Stimulated activated CD4-positive, alpha-beta T cell treated with anti-CD3 and anti-CD28 coated beads, Interleukin-1b, Interleukin-23, amount 100 ng/mL, for 1 hour (primary cell): ENCODE results near the gene PEX11B.

Experiments
- DNase-seq, 2 donors: peaks; one replicate each; pipeline ENCODE4 v3.0.0-alpha.2; 2020; ENCODE audit warnings: low read depth in 2 of 2

PEX11B gene, protein sequence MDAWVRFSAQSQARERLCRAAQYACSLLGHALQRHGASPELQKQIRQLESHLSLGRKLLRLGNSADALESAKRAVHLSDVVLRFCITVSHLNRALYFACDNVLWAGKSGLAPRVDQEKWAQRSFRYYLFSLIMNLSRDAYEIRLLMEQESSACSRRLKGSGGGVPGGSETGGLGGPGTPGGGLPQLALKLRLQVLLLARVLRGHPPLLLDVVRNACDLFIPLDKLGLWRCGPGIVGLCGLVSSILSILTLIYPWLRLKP

DNA sequence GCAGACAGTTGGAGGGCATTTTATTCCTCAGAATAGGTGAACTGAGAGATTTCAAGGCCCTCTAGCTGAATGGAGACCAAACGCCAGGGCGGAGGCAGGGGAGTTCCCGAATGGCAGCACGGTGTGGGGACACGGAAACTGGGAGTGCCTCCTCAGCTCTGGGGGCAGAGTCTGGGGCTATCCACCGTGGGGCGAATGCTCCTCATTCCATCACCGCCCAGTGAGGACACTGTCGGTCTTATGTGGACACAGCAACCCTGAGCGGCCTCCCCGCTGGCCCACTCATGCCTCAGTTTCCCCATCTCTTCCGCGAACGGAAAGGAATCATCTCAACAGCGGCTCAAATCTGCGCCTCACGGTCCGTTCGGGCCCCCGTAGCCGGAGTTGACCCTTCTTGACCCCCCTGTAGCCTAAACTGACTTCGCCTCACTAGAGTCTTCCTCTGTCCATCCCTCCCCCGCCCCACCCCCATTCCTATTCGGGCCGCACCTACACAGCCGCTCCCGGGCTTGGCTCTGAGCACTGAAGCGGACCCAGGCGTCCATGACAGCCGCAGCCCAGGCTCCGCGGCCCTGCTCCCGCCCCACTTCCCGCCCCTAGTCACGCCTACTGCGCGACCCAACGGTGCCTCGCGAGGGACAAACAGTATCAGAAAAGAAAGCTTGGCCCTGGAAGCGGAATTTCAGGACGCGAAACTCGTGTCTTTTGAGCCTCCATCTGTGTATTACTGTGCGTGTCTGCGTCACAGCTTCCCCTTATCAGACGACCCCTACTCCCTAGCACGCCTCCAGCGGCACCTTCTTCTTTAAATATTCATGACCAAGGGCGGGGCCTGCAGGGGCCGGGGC lies at the start of gene PEX11B:
TSS of gene PEX11B (minus strand) at position 574 of the 848 bp plus-strand sequence. CDS start at position 545, 29 bp downstream.
- peak; percentile 76 to 88 for DNase-seq

DNA sequence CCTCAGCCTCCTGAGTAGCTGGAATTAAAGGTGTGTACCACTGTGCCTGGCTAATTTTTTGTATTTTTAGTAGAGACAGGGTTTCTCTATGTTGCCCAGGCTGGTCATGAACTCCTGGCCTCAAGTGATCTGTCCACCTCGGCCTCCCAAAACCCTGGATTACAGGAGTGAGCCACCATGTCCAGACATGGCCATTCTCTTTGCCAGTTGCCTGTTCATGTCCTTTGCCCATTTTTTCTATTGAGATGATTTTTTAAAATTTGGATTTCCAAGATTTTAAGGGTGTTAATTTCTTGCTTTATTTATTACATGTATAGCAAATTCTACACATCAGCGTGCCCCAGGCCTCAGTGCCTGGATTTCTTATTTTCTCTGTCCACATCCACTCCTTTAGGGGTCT lies 48.8 kb upstream of the PEX11B start:
- DNase-seq = no peak

DNA sequence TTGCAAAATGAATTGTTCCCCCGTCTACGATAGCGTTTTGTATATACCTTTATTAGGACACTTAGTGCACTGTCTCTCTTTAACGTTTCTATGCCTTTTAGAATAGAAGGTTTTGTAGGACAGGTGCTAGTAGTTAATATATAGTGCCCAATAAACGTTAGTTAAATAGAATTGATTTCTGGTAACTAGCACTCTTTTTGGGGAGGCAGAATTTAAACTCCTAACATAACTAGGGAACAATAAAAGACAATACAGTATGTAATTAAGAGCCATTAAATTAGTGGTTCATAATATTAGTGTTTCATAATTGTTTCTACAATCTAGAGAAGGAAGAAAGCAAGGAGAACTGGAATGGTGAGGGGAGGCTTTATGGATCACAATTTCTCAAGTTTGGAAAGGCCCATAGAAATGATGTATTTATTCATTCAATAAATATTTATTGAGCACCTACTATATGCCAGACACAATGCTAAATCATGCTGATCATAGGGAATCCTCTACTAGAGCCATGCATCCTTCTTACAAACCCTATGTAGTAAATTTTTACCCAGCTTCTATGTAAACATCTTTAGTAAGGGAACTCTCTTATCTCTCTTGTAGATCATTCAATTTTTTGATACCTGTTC lies 46.7 kb upstream of the PEX11B start:
- DNase-seq = no peak

DNA sequence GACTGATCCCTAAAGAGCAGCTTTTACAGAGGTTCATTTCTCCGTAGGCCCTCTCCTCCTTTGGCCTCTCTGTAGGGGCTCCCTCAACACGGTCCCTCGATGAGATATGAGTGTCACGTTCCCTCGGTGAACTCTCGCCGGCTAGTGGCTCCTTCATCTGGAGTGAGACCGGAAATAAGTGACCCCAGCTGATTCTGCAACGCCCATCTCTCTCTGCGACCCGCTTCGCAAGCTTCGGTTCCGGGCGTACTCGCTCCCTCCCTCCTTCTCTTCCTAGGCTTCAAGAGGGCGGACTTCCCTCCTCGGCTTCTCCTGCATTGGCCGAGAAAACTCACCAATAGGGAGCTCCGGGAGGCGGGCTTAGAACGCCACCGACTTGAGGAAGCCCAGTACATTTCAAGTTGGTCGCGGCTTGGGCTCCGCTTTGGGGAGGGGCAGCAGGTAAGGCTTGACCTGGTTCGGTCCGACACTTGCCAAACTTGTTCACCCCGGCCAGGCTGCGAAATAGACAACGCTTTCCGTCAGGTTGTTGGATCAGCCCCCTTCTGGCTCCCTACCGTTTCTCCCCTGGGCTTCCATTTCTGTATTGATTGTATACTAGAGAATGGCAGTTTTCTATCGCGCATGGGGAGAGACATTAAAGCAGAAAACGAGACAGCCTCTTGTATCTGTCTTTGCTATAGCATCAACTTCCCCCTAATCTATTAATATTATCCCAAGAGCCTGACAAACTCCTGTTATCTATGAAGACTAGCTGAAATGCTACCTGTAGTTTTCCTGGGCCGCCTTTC lies 46.0 kb upstream of the PEX11B start, which contains the start of the genes ANKRD34A and POLR3GL:
TSS of gene ANKRD34A (minus strand) at position 248 of the 791 bp plus-strand sequence. CDS start 2,816 bp downstream, outside the sequence.
TSS of gene POLR3GL (plus strand) at position 363 of the 791 bp plus-strand sequence. CDS start 10,176 bp downstream, outside the sequence.
- peak; percentile 75 to 76 for DNase-seq

DNA sequence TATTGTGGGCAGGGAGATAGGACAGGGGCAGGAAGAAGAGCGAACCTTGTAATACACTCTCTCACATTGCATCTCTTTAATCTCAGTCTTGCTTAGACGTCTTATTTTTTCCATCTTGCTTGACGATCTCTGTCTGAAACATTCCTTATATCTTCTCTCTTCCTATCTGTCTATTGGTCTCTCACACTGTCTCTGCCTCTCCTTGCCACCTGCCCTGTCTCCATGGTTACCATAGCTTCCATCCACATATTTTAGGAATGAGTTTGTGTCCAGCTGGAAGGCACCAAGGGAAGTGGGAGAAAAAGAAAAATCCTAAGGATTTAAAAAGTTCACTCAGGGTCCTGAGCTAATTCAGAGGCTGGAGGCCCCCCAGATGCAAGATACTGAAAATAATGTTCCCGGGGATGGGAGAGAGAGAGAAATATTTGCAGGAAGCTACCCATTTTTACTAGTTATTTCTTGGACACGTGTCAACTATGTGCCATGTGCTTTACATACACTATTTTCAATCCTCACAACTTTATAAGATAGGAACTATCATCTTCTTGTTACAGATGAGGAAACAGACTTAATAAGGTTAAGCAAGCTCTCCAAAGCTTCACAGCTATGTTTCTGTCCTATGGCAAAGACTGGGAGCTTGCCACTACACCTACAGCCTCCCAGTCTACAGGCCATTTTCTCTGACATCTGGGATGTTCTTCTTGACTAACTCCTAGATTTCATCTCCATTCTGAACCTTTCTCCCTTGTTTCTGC lies 44.9 kb upstream of the PEX11B start:
- DNase-seq = no peak

DNA sequence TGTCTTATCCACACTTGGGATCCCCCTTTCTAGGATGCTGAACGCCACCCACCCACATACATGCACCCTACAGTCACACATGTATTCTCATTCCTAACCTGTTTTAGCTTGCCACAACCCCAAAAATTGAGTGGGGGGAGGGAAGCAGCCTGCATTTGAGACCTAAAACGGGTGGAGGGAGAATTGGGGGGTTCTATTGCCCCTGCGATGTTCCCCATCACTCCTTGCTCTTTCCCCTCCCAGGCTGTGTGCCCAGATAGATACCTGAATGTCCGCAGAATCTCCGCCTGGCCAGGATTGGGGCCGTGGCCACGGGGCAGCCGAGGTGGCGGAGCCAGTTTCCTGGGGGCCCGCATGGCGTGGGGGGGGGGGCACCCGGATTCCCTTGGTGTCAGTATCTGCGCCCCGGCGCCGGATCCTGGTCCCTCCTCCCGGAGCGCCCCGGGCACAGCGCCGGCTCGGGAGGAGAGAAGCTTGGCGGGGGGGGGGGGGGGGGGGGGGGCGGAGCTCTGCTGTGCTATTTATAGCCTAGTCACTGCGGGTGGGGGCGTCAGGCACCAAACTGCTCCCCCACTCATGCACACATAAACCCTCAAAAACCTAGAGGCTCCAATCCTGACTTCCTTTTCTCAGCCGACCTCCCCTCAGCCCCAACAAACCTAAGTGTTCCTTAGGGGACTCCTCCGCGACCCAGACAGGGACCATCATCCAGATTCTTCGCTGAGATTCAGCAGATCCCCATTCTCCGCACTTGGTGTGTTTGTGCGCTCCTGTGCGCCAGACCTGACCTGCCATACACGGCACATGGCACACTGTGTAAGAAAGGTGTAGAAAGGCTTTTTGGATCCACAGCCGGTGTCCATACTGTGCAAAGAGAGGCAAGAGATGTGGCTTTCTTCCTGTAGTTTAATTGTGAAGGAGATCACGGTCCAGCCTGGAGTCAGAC lies 43.9 kb upstream of the PEX11B start:
- no peak for DNase-seq

DNA sequence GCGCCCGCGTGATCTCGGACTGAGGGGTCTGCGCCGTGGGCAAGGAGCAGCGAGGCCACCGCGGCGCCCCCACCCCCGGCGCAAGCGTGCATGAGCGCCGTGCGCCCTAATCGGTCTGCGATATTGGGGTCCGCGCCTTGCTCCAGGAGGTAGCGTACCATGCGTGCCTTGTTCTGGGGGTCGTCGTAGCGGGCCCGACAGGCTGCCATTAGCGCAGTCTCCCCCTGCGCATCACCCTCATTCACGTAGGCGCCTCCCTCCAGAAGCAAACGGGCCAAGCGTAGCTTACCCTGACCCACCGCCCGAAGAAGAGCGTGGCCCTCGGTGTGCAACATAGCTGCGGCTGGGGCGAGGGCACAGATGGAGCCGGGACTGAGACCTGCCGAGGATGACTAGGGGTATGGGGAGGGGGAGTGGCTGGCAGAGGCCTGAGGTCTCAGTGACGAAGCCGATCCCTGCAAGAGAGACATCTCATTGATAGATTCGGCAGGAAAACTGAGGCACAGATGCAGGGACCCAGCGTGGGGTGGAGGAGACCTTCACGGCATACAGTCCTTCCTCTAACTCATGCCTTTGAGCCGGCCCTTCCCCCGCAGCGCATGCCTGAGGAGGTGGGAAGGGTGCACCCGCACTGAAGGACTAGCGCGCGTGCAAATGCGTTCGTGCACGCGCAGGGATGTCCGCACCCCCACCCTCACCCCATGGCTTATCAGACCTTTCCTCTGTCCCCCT lies 43.1 kb upstream of the PEX11B start:
- DNase-seq = peak in 1 of 2 donors; percentile 30

DNA sequence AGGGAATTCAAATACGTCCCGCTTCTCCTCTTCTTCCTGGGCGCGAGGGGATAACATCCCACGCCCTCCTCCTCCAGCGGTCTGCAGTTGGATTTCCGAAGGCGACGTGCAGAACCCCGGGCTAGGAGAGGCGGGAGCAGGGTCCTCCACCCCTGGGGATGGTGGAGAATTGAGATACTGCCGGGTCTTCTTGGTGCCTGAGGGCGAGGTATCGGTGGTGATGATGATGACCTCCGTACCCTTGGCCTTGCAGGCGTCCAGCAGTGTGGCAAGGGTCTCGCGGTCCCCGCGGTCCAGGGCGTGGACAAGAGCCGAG lies 42.5 kb upstream of the PEX11B start:
- DNase-seq = no peak

DNA sequence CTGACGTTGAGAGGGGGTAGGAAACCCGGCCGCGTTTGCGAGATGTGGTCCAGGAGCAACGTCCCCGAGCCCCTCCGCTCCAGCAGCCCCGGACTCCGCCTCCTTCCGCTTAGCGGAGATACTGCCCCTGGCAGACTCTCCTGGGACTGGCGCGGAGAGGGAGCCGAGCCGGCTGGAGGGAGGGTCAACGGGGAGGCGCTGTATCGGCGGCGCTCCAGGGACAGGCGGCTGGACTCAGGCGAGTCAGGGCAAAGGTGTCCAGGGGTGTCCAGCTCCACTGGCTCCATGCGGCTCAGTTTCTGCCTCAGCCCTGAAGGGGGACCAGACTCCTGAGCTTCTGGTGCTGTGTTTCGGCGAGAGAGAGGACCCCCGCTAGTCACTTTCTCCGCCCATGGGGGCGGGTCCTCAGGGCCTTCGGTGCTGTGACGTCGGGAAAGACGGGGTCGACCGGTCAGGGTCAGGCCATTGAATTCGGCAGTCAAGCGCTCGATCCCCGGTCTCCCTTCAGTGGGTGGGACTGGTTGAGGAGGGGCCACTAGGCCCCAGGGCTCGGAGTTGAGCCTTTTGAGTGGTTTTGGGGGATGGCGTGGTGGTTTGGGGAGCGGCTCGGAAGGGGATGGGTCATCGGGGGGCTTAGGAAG lies 42.1 kb upstream of the PEX11B start:
- DNase-seq = no peak

DNA sequence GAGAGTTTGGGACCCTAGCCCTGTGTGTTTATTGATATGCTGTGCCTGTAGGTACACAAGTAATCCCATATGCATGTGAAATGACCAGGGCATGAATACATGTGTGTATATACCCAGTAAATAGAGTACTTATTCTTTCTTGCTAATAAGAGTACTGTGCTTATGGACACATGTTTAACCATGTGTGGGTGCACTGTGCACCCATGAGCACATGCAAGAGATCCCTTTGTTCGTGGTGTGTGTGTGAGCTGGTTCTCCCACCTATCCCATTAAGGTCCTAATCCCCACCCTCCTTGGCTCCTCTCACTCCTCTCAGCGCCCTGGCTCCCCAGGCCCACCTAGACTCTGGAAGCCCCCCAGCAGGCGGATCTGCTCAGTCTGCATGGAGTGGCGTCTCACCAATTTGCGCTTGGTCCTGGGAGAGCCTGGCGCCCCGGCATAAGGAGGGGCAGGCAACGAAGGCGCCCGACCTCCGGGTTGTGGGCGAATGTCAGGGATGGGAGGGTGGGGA lies 41.5 kb upstream of the PEX11B start:
- DNase-seq = no peak

DNA sequence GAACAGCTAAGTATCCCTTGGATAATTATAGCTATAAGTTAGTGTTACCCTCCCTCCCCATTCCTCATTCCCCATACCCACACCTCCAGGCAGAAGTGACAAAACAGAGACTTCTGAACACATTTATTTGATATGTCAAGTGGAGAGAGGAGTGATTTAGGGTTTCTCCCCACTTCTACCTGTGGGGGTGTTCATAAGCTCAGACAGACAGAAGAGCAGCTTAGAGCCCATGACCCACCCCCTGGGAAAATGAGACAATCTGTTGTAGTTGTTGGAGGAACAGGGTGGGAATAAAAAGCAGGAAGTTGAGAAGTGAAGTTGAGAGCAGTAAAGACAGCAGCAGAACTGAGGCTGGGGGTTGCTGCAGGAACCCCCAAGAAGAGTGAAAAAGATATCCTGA lies 40.8 kb upstream of the PEX11B start:
- DNase-seq = no peak

DNA sequence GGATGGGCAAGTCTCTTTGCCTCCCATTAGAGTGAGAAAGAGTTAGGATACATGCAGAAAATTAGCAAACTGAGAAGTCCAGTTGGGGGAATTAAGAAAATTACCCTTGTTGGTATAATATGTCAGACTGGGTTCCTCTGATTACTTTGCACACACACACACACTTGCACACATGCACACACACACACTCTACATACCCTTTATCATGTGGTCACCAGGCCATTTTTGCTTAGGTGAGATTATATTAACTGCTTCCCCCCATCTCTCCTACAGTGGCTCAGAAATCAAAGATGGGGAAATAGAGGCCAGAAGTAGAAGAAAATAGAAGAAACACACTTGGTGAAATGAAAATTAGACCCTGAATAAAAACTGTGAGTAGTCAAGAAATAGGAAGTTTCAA lies 40.2 kb upstream of the PEX11B start:
- no peak for DNase-seq

DNA sequence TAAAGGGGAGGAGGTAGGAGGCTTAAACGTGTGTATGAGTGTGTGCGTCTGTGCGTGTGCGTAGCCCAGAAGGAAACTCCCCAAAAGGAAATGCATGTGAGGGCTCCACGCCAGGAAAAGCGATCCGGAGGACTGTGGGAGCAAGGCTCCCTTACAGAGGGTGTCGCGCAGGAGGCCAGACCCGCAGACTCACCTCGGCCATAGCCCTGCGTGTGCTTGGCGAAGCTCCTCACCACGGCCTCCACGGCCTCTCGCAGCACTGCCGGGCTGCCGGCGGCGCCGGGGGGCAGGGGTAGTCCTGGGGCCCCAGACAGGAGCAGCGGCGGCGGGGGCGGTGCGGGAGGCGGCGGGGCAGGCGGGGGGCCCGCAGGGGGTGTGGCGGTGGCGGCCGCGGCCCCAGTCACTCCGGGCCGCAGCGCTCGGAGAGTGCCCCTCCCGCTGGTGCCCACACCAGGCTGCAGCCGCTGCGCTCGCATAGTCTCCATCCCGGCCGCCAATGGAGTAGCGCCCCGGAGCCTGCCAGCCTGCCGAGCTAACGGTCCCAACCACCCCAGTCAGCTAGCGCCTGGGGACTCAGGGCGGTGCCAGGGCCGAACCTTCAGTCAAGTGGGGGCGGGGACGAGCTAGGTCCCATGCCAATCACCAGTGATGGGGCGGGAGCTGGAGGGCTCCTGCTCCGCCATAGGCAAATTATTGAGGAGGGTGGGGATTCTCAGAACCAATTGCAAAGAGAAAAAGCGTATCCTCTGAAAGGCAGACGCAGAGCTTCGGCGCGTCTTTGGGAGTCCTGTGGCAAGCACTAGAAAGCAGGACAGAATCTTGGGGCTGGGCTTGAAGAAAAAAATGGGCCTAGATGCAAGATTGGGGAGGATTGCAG lies 39.2 kb upstream of the PEX11B start, which contains the start of gene LIX1L:
TSS of gene LIX1L (minus strand) at position 575 of the 877 bp plus-strand sequence. CDS start at position 485, 90 bp downstream.
- peak; percentile 83 to 85 for DNase-seq

DNA sequence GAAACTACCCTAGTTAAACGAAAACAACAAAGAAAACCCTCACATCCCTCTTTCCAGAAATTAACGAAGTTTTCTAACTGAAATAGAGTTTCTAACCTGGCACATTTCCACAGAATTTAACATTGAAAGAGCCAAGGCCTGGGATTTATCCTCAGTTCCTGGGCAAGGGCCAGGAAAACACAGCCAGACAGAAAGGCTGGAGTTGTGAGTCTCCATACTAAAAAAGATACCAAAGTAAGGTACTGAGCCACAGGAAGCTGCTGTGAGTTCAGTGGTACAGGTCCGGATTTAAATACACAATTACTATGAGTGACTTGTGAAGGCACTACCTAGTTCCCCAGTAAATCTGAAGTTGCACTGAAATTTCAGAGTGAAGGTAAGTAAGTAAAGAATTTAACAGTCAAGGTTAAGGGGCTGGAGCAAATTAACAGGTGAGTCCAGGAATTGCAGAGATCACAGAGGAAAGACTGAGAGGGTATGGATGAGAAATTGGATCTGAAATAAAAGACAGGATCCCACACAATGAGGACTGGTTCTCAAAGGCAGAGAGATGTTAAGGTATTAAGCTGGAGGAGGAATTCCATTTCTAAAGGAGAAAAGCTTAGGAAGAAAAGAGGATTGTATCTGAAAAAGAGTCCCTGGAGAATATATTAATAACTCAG lies 38.4 kb upstream of the PEX11B start:
- no peak for DNase-seq

DNA sequence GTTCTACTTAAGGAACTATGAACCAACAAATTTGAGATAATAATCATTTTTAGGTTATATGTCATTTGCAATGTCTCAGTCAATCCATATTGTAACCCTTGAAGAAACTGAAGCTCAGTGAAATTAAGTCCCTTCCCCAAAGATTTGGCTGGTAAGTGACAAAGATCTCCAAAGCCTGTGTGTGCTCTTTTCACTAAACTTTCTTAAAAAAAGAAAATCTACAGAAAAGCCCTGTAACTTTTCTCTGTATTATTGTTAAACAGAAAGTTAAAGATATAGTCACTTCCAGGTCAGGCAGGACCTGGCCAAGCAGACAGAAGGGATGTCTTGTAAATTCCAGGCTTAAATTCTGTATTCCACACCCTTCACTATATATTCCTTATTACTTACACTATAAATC lies 37.8 kb upstream of the PEX11B start:
- DNase-seq = no peak

DNA sequence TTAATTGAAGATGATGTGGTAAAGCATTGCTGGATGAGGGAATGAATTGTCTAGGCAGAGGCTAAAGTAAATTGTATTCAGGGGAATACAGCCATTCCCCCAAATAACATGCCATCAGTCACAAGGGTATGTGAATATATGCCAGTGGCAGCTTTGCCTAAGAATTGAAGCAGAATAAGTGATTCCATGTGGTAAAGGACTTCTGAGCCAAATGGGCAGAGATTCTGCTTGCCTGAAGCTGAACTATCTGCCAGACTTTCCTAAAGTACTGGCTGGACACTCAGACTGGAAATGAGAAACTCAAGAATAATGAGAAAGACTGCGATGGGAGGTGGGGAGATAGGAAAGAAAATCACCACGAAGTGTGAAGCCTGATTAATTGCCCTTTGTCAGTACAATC lies 36.9 kb upstream of the PEX11B start:
- no peak for DNase-seq

DNA sequence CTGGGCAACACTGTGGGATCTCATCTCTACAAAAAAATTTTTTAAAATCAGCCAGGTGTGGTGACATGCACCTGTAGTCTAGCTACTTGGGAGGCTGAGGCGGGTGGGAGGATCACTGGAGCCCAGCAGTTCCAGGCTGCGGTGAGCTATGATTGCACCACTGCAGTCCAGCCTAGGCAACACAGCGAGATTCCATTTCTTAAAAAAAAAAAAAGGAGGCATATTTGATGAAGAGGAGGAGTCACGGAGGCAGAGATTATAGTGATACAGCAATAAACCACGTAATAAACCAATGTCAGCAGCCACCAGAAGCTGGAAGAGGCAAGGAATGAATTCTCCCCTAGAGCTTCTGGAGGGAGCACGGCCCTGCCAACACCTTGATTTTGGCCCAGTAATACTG lies 35.3 kb upstream of the PEX11B start:
- DNase-seq = no peak
